Raji (cell line): ENCODE data around the gene DRAXIN.
A peak's percentile ranks its signal among the peaks of the same experiment; 100 is the strongest.

Source experiments
- POLR2A ChIP-seq: IDR thresholded peaks from 2 replicates; pipeline ENCODE4 v1.6.1; 2011; ENCODE audit warnings: low read depth, low read length, control low read depth; ENCODE audit not compliant: insufficient read depth

Gene DRAXIN

DNA sequence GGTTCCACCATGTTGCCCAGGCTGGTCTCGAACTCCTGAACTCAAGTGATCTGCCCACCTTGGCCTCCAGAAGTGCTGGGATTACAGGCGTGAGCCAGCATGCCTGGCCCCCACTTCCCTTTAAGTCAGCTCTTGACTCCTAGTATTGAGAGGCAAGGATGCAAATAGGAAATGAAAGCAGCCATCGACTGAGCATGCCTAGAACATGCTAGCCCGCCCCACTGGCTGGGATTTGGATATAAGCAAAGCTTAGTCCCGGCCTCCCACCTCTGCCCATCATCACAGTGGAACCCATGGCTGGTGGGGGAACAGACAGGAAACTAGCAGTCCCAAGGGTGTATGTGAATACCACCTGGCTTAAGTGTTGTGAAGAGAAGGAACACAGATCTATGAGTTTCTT lies 80.9 kb downstream of the DRAXIN start:
- peak; percentile 26; the same call in 1 of the 2 replicates for TF ChIP-seq POLR2A

DNA sequence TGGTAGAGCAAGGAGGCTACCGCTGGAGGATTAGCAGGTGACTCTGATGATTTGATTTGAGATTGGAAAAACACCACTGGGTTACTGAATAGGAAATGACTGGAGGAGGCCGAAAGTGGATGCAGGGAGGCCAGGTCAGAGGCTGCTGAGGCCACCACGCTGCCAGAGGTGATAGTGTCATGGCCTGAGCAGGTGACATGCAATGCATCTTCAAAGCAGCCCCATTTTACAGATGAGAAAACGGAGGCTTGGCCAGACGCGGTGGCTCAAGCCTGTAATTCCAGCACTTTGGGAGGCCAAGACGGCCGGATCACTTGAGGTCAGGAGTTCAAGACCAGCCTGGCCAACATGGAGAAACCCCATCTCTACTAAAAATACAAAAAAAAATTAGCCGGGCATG lies 83.2 kb downstream of the DRAXIN start:
- TF ChIP-seq POLR2A: no peak
